GM12872 (cell line): ENCODE results near the gene CDC26.

Source experiments
- CTCF ChIP-seq: IDR thresholded peaks from 3 replicates; pipeline ENCODE4 v1.5.1; 2011; ENCODE audit warnings: low read depth, mild to moderate bottlenecking, low read length, moderate library complexity; ENCODE audit not compliant: insufficient read depth

Gene CDC26

GRCh38 chr9:113301548-113301947, 26.2 kb upstream of the CDC26 start:
- TF ChIP-seq CTCF: no peak

GRCh38 chr9:113299800-113300292, 24.5 kb upstream of the CDC26 start:
- no peak for TF ChIP-seq CTCF

- TF ChIP-seq CTCF: no peak
These were observed 23.8 kb upstream of the CDC26 start for GRCh38 chr9:113298924-113299770.

- no peak for TF ChIP-seq CTCF
These were observed 22.9 kb upstream of the CDC26 start for GRCh38 chr9:113298311-113298710.

- TF ChIP-seq CTCF: no peak
These were observed 21.6 kb upstream of the CDC26 start for GRCh38 chr9:113296796-113297558.

- no peak for TF ChIP-seq CTCF
These were observed 18.0 kb upstream of the CDC26 start for GRCh38 chr9:113293285-113293878.

- no peak for TF ChIP-seq CTCF
These were observed 14.8 kb upstream of the CDC26 start for GRCh38 chr9:113290052-113290607.
